ENCODE results near the gene TYW5. TPM values are rescaled to one million over a fixed set of nuclear protein-coding genes. Genes with fewer than 3 reads are reported as not detected.

Gene TYW5
- total RNA-seq, 1 experiment from 2014 or later: 7.1 TPM

DNA sequence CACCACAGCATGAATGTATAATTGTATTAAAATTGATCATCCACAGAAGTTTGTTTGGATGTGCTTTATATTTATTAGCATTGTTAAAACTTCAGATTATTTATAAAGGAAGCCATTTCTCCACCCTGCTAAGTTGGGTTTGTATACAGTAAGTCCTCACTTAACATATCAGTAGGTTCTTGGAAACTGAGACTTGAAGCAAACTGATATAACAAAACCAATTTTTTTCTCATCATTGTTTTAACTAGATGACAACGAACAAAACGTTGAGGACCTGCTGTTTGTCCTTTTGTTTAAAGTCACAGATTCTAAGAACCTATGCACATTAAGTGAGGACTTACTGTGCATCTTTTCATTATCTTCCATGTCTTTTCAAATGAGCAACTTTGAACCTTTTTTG lies 27.1 kb downstream of the TYW5 start:
- H3K27ac ChIP-seq (ENCODE audit: low read length): no peak overlapping the region
- ATAC-seq: no peak
- H3K36me3 ChIP-seq (ENCODE audit: control insufficient read depth, insufficient read depth, low read length): peaks cover 27% of the 10 kb centered on the region
- CTCF ChIA-PET: no interaction called here
- H3K4me3 ChIP-seq (ENCODE audit: low read depth in 2 of 2, low read length in 2 of 2): no peak overlapping the region
- no peaks in the 10 kb centered on the region for H3K27me3 ChIP-seq (ENCODE audit: control insufficient read depth, insufficient read depth, low read length)
- in situ Hi-C loops (cut with HindIII; ENCODE audit: low pct_unique_long_range_greater_than_20kb, low sequenced_read_pairs): no loop called here
- POLR2A ChIA-PET: no interaction called here
- no peak for DNase-seq (ENCODE audit: low read depth, low spot score)
- peaks cover 6% of the 10 kb centered on the region; the same call in 1 of the 2 replicates for H3K4me1 ChIP-seq (ENCODE audit: control insufficient read depth, insufficient read depth, low read length)
- H3K9me3 ChIP-seq (ENCODE audit: control insufficient read depth, insufficient read depth, low read depth, low read length): no peaks in the 10 kb centered on the region
- BruUV-seq (replicated peaks): no TSS peak
- intact Hi-C loops (cut with micrococcal nuclease; ENCODE audit: unreplicated experiment): no loop called here
- TF ChIP-seq SIN3A (IDR thresholded peaks at IDR 0.05; ENCODE audit: borderline replicate concordance, insufficient read depth, low read depth, low read length) (no peak), TCF7L2 (IDR thresholded peaks at IDR 0.05; ENCODE audit: low read depth, low read length) (no peak), POLR2AphosphoS5 (IDR thresholded peaks at IDR 0.05; ENCODE audit: low read depth, low read length) (no peak)
- TF ChIP-seq, protein P1, sequence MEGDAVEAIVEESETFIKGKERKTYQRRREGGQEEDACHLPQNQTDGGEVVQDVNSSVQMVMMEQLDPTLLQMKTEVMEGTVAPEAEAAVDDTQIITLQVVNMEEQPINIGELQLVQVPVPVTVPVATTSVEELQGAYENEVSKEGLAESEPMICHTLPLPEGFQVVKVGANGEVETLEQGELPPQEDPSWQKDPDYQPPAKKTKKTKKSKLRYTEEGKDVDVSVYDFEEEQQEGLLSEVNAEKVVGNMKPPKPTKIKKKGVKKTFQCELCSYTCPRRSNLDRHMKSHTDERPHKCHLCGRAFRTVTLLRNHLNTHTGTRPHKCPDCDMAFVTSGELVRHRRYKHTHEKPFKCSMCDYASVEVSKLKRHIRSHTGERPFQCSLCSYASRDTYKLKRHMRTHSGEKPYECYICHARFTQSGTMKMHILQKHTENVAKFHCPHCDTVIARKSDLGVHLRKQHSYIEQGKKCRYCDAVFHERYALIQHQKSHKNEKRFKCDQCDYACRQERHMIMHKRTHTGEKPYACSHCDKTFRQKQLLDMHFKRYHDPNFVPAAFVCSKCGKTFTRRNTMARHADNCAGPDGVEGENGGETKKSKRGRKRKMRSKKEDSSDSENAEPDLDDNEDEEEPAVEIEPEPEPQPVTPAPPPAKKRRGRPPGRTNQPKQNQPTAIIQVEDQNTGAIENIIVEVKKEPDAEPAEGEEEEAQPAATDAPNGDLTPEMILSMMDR (IDR thresholded peaks at IDR 0.05): no peak
- TF ChIP-seq, protein P2, sequence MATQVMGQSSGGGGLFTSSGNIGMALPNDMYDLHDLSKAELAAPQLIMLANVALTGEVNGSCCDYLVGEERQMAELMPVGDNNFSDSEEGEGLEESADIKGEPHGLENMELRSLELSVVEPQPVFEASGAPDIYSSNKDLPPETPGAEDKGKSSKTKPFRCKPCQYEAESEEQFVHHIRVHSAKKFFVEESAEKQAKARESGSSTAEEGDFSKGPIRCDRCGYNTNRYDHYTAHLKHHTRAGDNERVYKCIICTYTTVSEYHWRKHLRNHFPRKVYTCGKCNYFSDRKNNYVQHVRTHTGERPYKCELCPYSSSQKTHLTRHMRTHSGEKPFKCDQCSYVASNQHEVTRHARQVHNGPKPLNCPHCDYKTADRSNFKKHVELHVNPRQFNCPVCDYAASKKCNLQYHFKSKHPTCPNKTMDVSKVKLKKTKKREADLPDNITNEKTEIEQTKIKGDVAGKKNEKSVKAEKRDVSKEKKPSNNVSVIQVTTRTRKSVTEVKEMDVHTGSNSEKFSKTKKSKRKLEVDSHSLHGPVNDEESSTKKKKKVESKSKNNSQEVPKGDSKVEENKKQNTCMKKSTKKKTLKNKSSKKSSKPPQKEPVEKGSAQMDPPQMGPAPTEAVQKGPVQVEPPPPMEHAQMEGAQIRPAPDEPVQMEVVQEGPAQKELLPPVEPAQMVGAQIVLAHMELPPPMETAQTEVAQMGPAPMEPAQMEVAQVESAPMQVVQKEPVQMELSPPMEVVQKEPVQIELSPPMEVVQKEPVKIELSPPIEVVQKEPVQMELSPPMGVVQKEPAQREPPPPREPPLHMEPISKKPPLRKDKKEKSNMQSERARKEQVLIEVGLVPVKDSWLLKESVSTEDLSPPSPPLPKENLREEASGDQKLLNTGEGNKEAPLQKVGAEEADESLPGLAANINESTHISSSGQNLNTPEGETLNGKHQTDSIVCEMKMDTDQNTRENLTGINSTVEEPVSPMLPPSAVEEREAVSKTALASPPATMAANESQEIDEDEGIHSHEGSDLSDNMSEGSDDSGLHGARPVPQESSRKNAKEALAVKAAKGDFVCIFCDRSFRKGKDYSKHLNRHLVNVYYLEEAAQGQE (IDR thresholded peaks at IDR 0.05; ENCODE audit: insufficient read depth in 1 of 2, low read depth in 2 of 2, low read length in 1 of 2): no peak

GRCh38 chr2:199926806-199927205 lies 28.5 kb downstream of the TYW5 start:
- no TSS peak for BruUV-seq (replicated peaks)
- POLR2A ChIA-PET: no interaction called here
- H3K27ac ChIP-seq (ENCODE audit: low read length): no peak overlapping the region
- ATAC-seq (no peak), DNase-seq (ENCODE audit: low read depth, low spot score) (no peak)
- in situ Hi-C loops (cut with HindIII; ENCODE audit: low pct_unique_long_range_greater_than_20kb, low sequenced_read_pairs): no loop called here
- peaks cover 16% of the 10 kb centered on the region; the same call in 1 of the 2 replicates for H3K4me1 ChIP-seq (ENCODE audit: control insufficient read depth, insufficient read depth, low read length)
- H3K27me3 ChIP-seq (ENCODE audit: control insufficient read depth, insufficient read depth, low read length): no peaks in the 10 kb centered on the region
- CTCF ChIA-PET: no interaction called here
- H3K9me3 ChIP-seq (ENCODE audit: control insufficient read depth, insufficient read depth, low read depth, low read length): no peaks in the 10 kb centered on the region
- peaks cover 19% of the 10 kb centered on the region; the same call in 1 of the 2 replicates for H3K36me3 ChIP-seq (ENCODE audit: control insufficient read depth, insufficient read depth, low read length)
- TF ChIP-seq, protein P1 (IDR thresholded peaks at IDR 0.05): no peak
- TF ChIP-seq POLR2AphosphoS5 (IDR thresholded peaks at IDR 0.05; ENCODE audit: low read depth, low read length): no peak
- TF ChIP-seq SIN3A (IDR thresholded peaks at IDR 0.05; ENCODE audit: borderline replicate concordance, insufficient read depth, low read depth, low read length): no peak
- TF ChIP-seq, protein P2 (IDR thresholded peaks at IDR 0.05; ENCODE audit: insufficient read depth in 1 of 2, low read depth in 2 of 2, low read length in 1 of 2): no peak
- no peak for TF ChIP-seq TCF7L2 (IDR thresholded peaks at IDR 0.05; ENCODE audit: low read depth, low read length)
- no peak overlapping the region for H3K4me3 ChIP-seq (ENCODE audit: low read depth in 2 of 2, low read length in 2 of 2)
- intact Hi-C loops (cut with micrococcal nuclease; ENCODE audit: unreplicated experiment): no loop called here
